Measurements from ENCODE around the gene ANKRD6. TPM values are rescaled to one million over a fixed set of nuclear protein-coding genes. Genes with fewer than 3 reads are reported as not detected.

ANKRD6 gene
- total RNA-seq, 1 experiment from 2014 or later: 5.6 TPM

DNA sequence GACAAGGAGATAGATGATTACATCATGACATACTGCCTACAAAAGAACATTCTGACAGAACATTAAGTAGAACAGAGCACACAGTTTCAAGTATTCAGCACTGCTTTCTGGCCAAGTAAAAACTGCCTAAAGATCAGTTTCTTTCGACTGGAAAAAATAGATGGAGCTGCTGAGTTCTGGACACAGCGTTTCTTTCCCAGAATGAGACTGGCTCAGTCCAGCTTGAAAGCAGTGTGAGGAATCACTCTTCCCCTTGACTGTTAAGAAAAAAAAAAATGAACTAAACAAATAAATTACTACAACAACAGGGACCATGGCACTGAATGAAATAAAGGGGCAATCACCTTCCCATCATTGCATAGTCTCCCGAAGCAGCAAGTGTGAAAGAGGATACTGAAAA is 210.0 kb downstream of the ANKRD6 start:
- TF ChIP-seq, protein P1, sequence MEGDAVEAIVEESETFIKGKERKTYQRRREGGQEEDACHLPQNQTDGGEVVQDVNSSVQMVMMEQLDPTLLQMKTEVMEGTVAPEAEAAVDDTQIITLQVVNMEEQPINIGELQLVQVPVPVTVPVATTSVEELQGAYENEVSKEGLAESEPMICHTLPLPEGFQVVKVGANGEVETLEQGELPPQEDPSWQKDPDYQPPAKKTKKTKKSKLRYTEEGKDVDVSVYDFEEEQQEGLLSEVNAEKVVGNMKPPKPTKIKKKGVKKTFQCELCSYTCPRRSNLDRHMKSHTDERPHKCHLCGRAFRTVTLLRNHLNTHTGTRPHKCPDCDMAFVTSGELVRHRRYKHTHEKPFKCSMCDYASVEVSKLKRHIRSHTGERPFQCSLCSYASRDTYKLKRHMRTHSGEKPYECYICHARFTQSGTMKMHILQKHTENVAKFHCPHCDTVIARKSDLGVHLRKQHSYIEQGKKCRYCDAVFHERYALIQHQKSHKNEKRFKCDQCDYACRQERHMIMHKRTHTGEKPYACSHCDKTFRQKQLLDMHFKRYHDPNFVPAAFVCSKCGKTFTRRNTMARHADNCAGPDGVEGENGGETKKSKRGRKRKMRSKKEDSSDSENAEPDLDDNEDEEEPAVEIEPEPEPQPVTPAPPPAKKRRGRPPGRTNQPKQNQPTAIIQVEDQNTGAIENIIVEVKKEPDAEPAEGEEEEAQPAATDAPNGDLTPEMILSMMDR (conservative IDR thresholded peaks at IDR 0.05; ENCODE audit: low read depth, low read length): no peak
- TF ChIP-seq EZH2phosphoT487 (IDR thresholded peaks at IDR 0.05; ENCODE audit: borderline replicate concordance, low read length): no peak
- TF ChIP-seq EZH2 (IDR thresholded peaks at IDR 0.05; ENCODE audit: low read length, unreplicated experiment): no peak
- Histone ChIP-seq H3K36me3 (ENCODE audit: low read depth, low read length) (peaks cover 23% of the 10 kb centered on the region), H3K4me2 (ENCODE audit: low read length) (no peak overlapping the region), H3K9ac (ENCODE audit: low read length) (no peak overlapping the region), H3K27me3 (ENCODE audit: low read length) (no peaks in the 10 kb centered on the region), H3F3A (ENCODE audit: low read length, unreplicated experiment) (no peaks in the 10 kb centered on the region), H2AFZ (ENCODE audit: low read length) (no peak overlapping the region), H3K9me2 (replicated peaks; ENCODE audit: low read length) (no peaks in the 10 kb centered on the region), H3K79me2 (ENCODE audit: low read length) (peaks cover 2% of the 10 kb centered on the region), H4K20me1 (ENCODE audit: low read length) (no peaks in the 10 kb centered on the region), H3K4me1 (ENCODE audit: insufficient read depth, low read length) (peaks cover 20% of the 10 kb centered on the region; the same call in 1 of the 2 replicates), H3K9me3 (ENCODE audit: low read length) (no peaks in the 10 kb centered on the region), H3K4me3 (ENCODE audit: low read length) (no peak overlapping the region), H3K27ac (ENCODE audit: low read length) (no peak overlapping the region)
- intact Hi-C loops (cut with micrococcal nuclease): no loop called here
- no peak for ATAC-seq
- no TSS peak for BruUV-seq (replicated peaks)
- POLR2A ChIA-PET (ENCODE audit: unreplicated experiment): no interaction called here
- CTCF ChIA-PET: no interaction called here
- DNase-seq: no peak

DNA sequence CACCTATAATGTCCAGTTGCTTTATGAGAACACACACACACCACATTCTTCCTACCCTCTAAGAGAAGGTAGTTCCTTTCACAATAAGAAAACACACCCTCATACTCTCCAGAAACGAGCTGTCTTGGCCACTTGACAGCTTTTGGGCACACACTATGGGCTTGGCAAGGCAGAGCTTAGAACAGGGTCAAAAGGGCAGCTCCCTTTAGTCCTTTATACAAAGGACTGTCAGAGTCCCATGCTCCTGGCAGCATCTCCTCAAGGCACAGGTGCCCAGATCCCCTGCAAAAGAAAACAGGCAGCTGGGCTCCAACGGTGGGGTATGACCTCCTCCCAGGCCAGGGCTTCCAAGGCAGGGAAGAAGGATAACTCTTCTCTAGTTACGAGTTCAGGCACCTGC is 210.5 kb downstream of the ANKRD6 start:
- no peaks in the 10 kb centered on the region for H3K9me2 ChIP-seq (replicated peaks; ENCODE audit: low read length)
- no peak overlapping the region for H3K9ac ChIP-seq (ENCODE audit: low read length)
- TF ChIP-seq EZH2 (IDR thresholded peaks at IDR 0.05; ENCODE audit: low read length, unreplicated experiment): no peak
- TF ChIP-seq, protein P1 (conservative IDR thresholded peaks at IDR 0.05; ENCODE audit: low read depth, low read length): no peak
- no peak for TF ChIP-seq EZH2phosphoT487 (IDR thresholded peaks at IDR 0.05; ENCODE audit: borderline replicate concordance, low read length)
- no peaks in the 10 kb centered on the region for H3K79me2 ChIP-seq (ENCODE audit: low read length)
- ChIA-PET POLR2A (ENCODE audit: unreplicated experiment) (no interaction called here), CTCF (no interaction called here)
- no peaks in the 10 kb centered on the region for H3F3A ChIP-seq (ENCODE audit: low read length, unreplicated experiment)
- no peak overlapping the region for H3K27ac ChIP-seq (ENCODE audit: low read length)
- no peak overlapping the region for H3K4me2 ChIP-seq (ENCODE audit: low read length)
- no peak for DNase-seq
- H3K4me1 ChIP-seq (ENCODE audit: insufficient read depth, low read length): peaks cover 20% of the 10 kb centered on the region; the same call in 1 of the 2 replicates
- H3K36me3 ChIP-seq (ENCODE audit: low read depth, low read length): peaks cover 23% of the 10 kb centered on the region
- no peak for ATAC-seq
- H3K4me3 ChIP-seq (ENCODE audit: low read length): no peak overlapping the region
- H3K9me3 ChIP-seq (ENCODE audit: low read length): no peaks in the 10 kb centered on the region
- H4K20me1 ChIP-seq (ENCODE audit: low read length): no peaks in the 10 kb centered on the region
- H3K27me3 ChIP-seq (ENCODE audit: low read length): no peaks in the 10 kb centered on the region
- no TSS peak for BruUV-seq (replicated peaks)
- H2AFZ ChIP-seq (ENCODE audit: low read length): no peak overlapping the region
- intact Hi-C loops (cut with micrococcal nuclease): no loop called here

DNA sequence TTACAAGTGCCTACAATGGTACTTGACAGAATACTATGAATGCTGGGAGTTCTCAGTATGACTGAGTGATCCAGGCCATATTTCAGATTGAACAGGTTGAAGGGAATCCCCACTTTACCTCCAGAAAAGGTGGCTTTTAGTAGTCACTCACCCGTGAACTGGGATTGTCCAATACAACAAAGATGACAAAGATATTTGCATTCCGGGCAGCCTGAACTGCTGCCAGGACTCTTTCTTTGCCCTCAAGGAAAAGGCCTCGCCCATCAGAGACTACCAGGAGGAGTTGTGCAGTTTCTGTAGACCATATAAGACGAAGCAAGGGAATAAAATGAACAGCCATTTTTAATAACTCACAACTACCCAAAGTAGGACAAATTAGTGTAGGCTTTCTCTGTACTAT is 211.9 kb downstream of the ANKRD6 start:
- no peaks in the 10 kb centered on the region for H3K27me3 ChIP-seq (ENCODE audit: low read length)
- peak; percentile 67 for ATAC-seq
- peaks cover 14% of the 10 kb centered on the region; the same call in 1 of the 2 replicates for H3K4me1 ChIP-seq (ENCODE audit: insufficient read depth, low read length)
- H3K27ac ChIP-seq (ENCODE audit: low read length): peak overlapping the region; percentile 12; the same call in 1 of the 2 replicates
- CTCF ChIA-PET: no interaction called here
- TF ChIP-seq EZH2phosphoT487 (IDR thresholded peaks at IDR 0.05; ENCODE audit: borderline replicate concordance, low read length): no peak
- TF ChIP-seq, protein P1 (conservative IDR thresholded peaks at IDR 0.05; ENCODE audit: low read depth, low read length): no peak
- no peak for TF ChIP-seq EZH2 (IDR thresholded peaks at IDR 0.05; ENCODE audit: low read length, unreplicated experiment)
- H4K20me1 ChIP-seq (ENCODE audit: low read length): no peaks in the 10 kb centered on the region
- H3K9me2 ChIP-seq (replicated peaks; ENCODE audit: low read length): no peaks in the 10 kb centered on the region
- H2AFZ ChIP-seq (ENCODE audit: low read length): no peak overlapping the region
- no peaks in the 10 kb centered on the region for H3K79me2 ChIP-seq (ENCODE audit: low read length)
- 0 out of 2 replicates have a peak overlapping the region, but pooled peaks have one; percentile 17 for H3K4me2 ChIP-seq (ENCODE audit: low read length)
- peak; percentile 67 for DNase-seq
- BruUV-seq (replicated peaks): no TSS peak
- no peaks in the 10 kb centered on the region for H3K9me3 ChIP-seq (ENCODE audit: low read length)
- POLR2A ChIA-PET (ENCODE audit: unreplicated experiment): no interaction called here
- intact Hi-C loops (cut with micrococcal nuclease): no loop called here
- no peaks in the 10 kb centered on the region for H3F3A ChIP-seq (ENCODE audit: low read length, unreplicated experiment)
- no peak overlapping the region for H3K9ac ChIP-seq (ENCODE audit: low read length)
- peaks cover 24% of the 10 kb centered on the region for H3K36me3 ChIP-seq (ENCODE audit: low read depth, low read length)
- no peak overlapping the region for H3K4me3 ChIP-seq (ENCODE audit: low read length)

All from PC-3 (cell line).